ENCODE results near the gene ABCC8. TPM values are rescaled to one million over a fixed set of nuclear protein-coding genes. Genes with fewer than 3 reads are reported as not detected.

ABCC8 gene
- polyA plus RNA-seq, 3 donors = not detected

GRCh38 chr11:17479284-17480214, 2.9 kb upstream of the ABCC8 start:
- Histone ChIP-seq H4K20me1 (ENCODE audit: insufficient read depth, low read length) (no peaks in the 10 kb centered on the region), H3K4me2 (replicated peaks; ENCODE audit: extremely low read depth, low read length, poor library complexity, severe bottlenecking) (no peak overlapping the region), H3K9ac (ENCODE audit: insufficient read depth, low read length, poor library complexity, severe bottlenecking) (no peak overlapping the region), H3K36me3 (replicated peaks in 1 of 2; ENCODE audit: control insufficient read depth in 1 of 2, insufficient read depth in 2 of 2, low read length in 2 of 2) (no peaks in the 10 kb centered on the region), H3K27me3 (ENCODE audit: control insufficient read depth in 2 of 2, insufficient read depth in 2 of 2, low read length in 2 of 2) (peaks cover 23 to 44% of the 10 kb centered on the region in 2 donors), H3K9me3 (replicated peaks in 1 of 2; ENCODE audit: control insufficient read depth in 1 of 2, insufficient read depth in 1 of 2, low read length in 2 of 2) (no peaks in the 10 kb centered on the region), H3K79me2 (ENCODE audit: insufficient read depth, low read length) (no peaks in the 10 kb centered on the region), H3K27ac (ENCODE audit: low read depth in 1 of 2, low read length in 2 of 2) (no peak overlapping the region), H3K4me3 (replicated peaks in 1 of 3; ENCODE audit: low read depth in 2 of 3, low read length in 3 of 3) (no peak overlapping the region), H2AFZ (ENCODE audit: insufficient read depth, low read depth, low read length, poor library complexity, severe bottlenecking) (no peak overlapping the region), H3K4me1 (ENCODE audit: control insufficient read depth in 1 of 2, insufficient read depth in 2 of 2, low read length in 2 of 2) (no peaks in the 10 kb centered on the region)
- intact Hi-C loops (cut with micrococcal nuclease) = no loop called here
- Mint-ChIP-seq H3K27me3 (ENCODE audit: low read depth in 3 of 3) (peaks cover 43 to 53% (median 45%) of the 10 kb centered on the region in 3 donors), H3K9me3 (peaks cover 0 to 10% (median 2%) of the 10 kb centered on the region in 7 donors), H3K4me1 (peaks cover 2% of the 10 kb centered on the region), H3K4me3 (peak overlapping the region in 1 of 2 donors; percentile 26), H3K27ac (no peak overlapping the region), H3K36me3 (no peaks in the 10 kb centered on the region)
- WGBS (ENCODE audit: insufficient coverage) = 40% methylated on average over 8 of the region's 14 CpGs
- TF ChIP-seq CTCF (IDR thresholded peaks at IDR 0.05) = no peak
- no peak for DNase-seq

- H3K9ac ChIP-seq (ENCODE audit: insufficient read depth, low read length, poor library complexity, severe bottlenecking) = no peak overlapping the region
- peaks cover 0 to 6% (median 0%) of the 10 kb centered on the region in 7 donors for H3K9me3 Mint-ChIP-seq
- no peak overlapping the region for H2AFZ ChIP-seq (ENCODE audit: insufficient read depth, low read depth, low read length, poor library complexity, severe bottlenecking)
- peaks cover 24 to 59% of the 10 kb centered on the region in 2 donors for H3K27me3 ChIP-seq (ENCODE audit: control insufficient read depth in 2 of 2, insufficient read depth in 2 of 2, low read length in 2 of 2)
- no peak for TF ChIP-seq CTCF (IDR thresholded peaks at IDR 0.05)
- H3K27ac ChIP-seq (ENCODE audit: low read depth in 1 of 2, low read length in 2 of 2) = no peak overlapping the region
- H3K4me1 ChIP-seq (ENCODE audit: control insufficient read depth in 1 of 2, insufficient read depth in 2 of 2, low read length in 2 of 2) = no peaks in the 10 kb centered on the region
- H3K36me3 ChIP-seq (replicated peaks in 1 of 2; ENCODE audit: control insufficient read depth in 1 of 2, insufficient read depth in 2 of 2, low read length in 2 of 2) = no peaks in the 10 kb centered on the region
- no peak overlapping the region for H3K27ac Mint-ChIP-seq
- intact Hi-C loops (cut with micrococcal nuclease) = no loop called here
- peaks cover 50 to 68% (median 51%) of the 10 kb centered on the region in 3 donors for H3K27me3 Mint-ChIP-seq (ENCODE audit: low read depth in 3 of 3)
- no peaks in the 10 kb centered on the region for H4K20me1 ChIP-seq (ENCODE audit: insufficient read depth, low read length)
- peak overlapping the region in 1 of 2 donors; percentile 31 for H3K4me3 Mint-ChIP-seq
- H3K4me2 ChIP-seq (replicated peaks; ENCODE audit: extremely low read depth, low read length, poor library complexity, severe bottlenecking) = no peak overlapping the region
- no peak for DNase-seq
- no peak overlapping the region for H3K4me3 ChIP-seq (replicated peaks in 1 of 3; ENCODE audit: low read depth in 2 of 3, low read length in 3 of 3)
- no peaks in the 10 kb centered on the region for H3K9me3 ChIP-seq (replicated peaks in 1 of 2; ENCODE audit: control insufficient read depth in 1 of 2, insufficient read depth in 1 of 2, low read length in 2 of 2)
- no peaks in the 10 kb centered on the region for H3K36me3 Mint-ChIP-seq
- no peaks in the 10 kb centered on the region for H3K79me2 ChIP-seq (ENCODE audit: insufficient read depth, low read length)
- whole genome bisulfite sequencing (ENCODE audit: insufficient coverage) = 51% methylated on average over 6 of the region's 6 CpGs
- peaks cover 2% of the 10 kb centered on the region for H3K4me1 Mint-ChIP-seq
Observed at GRCh38 chr11:17478070-17478469, 1.4 kb upstream of the ABCC8 start.

Data from CD14-positive monocyte (primary cell).